Right renal cortex interstitium (tissue), 3 donors: ENCODE measurements around the gene MDC1. TPM values are rescaled to one million over a fixed set of nuclear protein-coding genes. Genes with fewer than 3 reads are reported as not detected.
"Not testable (repeated sequence)": the region's sequence is repeated elsewhere in the genome, so short reads cannot be mapped to it uniquely, and the experiment has no call there.

Experiments
- DNase-seq, 3 donors: peaks; one replicate each; pipeline ENCODE4 v3.0.0-alpha.2; 2013; ENCODE audit warnings: low read depth in 3 of 3, low spot score in 2 of 3
- polyA plus RNA-seq, 3 donors: library from polyadenylated mRNA; unstranded; fragments of 120-200 nt; gene quantifications; one replicate each; pipeline ENCODE4 v1.2.1, GENCODE V29; 2013; ENCODE audit not compliant: insufficient read length in 3 of 3

MDC1 gene, protein sequence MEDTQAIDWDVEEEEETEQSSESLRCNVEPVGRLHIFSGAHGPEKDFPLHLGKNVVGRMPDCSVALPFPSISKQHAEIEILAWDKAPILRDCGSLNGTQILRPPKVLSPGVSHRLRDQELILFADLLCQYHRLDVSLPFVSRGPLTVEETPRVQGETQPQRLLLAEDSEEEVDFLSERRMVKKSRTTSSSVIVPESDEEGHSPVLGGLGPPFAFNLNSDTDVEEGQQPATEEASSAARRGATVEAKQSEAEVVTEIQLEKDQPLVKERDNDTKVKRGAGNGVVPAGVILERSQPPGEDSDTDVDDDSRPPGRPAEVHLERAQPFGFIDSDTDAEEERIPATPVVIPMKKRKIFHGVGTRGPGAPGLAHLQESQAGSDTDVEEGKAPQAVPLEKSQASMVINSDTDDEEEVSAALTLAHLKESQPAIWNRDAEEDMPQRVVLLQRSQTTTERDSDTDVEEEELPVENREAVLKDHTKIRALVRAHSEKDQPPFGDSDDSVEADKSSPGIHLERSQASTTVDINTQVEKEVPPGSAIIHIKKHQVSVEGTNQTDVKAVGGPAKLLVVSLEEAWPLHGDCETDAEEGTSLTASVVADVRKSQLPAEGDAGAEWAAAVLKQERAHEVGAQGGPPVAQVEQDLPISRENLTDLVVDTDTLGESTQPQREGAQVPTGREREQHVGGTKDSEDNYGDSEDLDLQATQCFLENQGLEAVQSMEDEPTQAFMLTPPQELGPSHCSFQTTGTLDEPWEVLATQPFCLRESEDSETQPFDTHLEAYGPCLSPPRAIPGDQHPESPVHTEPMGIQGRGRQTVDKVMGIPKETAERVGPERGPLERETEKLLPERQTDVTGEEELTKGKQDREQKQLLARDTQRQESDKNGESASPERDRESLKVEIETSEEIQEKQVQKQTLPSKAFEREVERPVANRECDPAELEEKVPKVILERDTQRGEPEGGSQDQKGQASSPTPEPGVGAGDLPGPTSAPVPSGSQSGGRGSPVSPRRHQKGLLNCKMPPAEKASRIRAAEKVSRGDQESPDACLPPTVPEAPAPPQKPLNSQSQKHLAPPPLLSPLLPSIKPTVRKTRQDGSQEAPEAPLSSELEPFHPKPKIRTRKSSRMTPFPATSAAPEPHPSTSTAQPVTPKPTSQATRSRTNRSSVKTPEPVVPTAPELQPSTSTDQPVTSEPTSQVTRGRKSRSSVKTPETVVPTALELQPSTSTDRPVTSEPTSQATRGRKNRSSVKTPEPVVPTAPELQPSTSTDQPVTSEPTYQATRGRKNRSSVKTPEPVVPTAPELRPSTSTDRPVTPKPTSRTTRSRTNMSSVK (N-terminal part only)
- 10 to 100 TPM; 33.5 to 43.4 (median 35.6) TPM for polyA plus RNA-seq

DNA sequence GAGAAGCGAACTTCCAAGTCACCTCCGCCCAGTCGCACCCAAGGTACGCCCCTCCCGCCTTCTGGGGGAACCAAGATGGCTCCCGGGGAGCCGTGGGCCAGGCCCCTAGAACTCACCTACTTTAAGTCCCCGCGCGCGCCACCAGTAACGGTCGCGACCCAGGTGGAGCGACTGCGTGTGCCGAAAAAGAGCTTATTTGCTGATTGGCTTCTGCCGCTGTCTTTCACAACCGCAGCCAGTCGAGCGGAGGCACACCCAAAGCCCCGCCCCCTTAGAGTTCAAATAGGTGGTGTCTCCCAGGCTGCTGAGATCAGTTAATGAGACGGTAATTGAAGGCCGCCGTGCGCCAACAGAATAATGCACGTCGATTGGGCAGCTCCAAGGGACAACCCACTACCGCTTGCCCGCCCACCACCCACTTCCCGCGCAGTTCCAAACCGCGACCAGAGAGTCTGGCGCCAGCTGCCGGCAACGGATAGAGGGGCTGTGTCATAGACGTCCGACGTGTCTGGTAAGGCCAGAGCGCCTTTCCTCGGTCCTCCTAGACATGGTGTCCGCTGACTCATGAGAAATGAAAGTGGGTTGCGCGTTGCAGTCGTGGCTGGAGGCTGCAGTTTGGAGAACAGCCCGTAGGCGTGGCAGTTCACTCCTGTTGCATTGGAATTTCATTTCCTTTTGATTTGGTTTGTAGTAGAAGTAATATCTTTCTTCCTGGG lies at the start of gene MDC1:
TSS of gene MDC1 (minus strand) at position 153 of the 716 bp plus-strand sequence. CDS start 2,106 bp downstream, outside the sequence.
- peak; percentile 96 to 99 (median 98) for DNase-seq

DNA sequence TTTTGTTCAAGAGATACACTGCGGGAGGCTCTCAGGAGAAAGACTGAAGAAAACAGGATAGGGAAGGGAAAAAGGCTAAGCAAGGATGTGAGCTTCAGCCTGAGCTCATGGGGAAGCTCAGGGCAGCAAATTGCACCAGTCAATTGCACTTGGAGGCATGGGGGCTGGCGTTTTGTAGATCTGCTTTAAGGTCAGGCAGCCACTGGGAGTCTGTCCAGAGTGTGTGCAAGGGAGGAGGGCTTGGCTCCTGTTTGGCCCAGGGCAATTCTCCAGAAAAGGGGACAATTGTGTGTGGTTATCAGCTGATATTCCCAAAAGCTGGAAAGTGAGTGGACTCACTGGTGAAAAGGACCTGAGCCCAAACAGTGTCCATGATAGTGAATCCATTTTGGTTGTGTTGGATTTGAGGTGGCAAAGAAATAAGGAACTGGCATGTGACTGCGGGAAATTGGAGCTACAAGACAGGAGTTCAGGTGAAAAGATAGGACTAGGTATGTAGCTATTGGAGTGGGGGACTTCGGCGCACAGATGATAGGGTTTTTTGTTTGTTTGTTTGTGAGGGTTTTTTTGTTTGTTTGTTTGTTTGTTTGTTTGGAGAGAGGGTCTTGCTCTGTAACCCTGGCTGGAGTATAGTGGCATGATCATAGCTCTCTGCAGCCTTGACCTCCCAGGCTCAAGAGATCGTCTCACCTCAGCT lies 49.5 kb upstream of the MDC1 start:
- DNase-seq, result no peak

DNA sequence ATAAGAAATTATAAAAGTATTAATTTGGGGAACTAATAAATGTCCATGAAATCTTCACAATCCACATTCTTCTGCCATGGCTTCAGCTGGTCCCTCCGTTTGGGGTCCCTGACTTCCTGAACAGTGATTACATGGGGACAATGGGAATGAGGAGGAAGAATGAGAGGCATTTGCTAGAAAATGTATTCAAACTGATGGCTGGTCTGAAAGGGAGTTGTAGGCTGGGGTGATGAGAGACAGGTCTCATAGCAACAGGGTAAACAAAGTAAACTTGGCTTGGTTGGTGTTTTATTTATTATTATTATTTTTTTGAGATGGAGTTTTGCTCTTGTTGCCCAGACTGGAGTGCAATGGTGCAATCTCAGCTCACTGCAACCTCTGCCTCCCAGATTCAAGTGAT lies 48.4 kb upstream of the MDC1 start:
- not testable (repeated sequence) for DNase-seq

DNA sequence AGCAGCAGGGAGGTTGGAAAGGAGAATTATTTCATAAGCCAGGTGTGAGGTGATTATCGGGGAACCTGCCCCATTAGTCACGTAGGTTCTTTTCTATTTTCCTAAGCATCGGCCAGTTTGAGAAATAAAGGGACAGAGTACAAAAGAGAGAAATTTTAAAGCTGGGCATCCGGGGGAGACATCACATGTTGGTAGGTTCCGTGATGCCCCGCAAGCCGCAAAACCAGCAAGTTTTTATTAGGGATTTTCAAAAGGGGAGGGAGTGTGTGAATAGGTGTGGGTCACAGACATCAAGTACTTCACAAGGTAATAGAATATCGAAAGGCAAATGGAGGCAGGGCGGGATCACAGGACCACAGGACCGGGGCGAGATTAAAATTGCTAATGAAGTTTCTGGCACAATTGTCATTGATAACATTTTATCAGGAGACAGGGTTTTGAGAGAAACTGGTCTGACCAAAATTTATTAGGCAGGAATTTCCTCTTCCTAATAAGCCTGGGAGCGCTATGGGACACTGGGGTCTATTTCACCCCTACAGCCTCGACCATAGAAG lies 47.5 kb upstream of the MDC1 start:
- not testable (repeated sequence) for DNase-seq

DNA sequence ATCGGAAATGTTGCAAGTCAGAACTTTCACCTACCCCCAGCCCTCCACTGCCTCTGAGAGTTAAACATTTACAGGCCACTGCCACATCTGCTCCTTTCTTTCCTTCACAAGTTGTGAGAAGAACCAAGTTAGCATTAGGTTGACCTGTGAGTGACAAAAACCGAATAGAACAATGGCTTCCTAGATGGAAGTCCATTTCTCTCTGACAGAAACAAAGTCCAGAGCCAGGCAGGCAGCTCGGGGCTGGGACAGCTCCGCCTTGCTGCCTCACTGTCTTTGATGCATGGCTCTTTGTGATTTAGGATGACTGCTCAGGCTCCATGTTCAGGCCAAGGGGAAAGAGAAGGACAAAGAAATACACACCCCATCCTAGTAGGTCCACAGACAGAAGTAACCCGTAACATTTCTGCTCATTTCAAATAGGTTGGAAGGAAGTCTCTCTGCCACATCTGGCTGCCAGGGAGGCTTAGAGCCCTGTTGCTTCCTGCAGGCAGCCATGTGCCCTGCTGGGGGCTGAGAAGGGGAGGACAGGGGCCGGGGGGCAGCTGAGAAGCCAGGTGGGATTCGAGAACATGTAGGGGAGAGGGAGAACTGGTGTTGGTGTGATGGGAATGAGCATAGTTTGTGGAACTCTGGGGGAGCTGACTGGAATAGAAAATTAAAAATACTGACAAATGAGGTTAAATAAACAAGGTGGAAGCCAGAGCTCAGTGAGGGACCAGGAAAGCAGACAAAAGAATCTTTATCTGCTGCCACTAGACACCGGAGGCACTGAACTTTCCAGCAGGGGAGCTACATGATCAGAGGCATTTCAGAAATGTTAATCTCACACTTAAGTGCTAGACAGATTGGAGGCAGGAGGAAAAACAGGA lies 46.8 kb upstream of the MDC1 start:
- no peak for DNase-seq

DNA sequence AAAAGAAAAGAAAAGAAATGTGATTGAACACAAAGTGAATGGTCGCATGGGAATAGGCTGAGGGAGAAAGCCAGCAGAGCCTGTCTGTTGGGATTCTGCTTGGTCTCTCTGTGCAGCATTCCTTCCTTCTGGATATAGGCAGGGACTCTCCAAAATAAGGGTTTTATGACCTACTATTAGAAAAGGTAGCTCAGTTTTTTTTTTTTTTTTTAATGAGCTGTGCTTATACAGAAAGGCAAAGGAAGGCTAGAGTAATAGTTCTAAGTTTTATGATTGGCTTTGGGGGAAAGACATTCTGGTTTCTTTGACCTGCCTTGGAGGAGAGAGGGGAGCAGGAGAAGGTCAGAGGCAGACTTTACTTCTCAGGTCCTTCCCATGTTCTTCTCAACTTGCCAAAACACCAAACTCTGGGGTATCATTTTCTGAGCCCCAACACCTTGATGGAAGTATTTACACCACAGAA lies 46.1 kb upstream of the MDC1 start:
- no peak for DNase-seq

DNA sequence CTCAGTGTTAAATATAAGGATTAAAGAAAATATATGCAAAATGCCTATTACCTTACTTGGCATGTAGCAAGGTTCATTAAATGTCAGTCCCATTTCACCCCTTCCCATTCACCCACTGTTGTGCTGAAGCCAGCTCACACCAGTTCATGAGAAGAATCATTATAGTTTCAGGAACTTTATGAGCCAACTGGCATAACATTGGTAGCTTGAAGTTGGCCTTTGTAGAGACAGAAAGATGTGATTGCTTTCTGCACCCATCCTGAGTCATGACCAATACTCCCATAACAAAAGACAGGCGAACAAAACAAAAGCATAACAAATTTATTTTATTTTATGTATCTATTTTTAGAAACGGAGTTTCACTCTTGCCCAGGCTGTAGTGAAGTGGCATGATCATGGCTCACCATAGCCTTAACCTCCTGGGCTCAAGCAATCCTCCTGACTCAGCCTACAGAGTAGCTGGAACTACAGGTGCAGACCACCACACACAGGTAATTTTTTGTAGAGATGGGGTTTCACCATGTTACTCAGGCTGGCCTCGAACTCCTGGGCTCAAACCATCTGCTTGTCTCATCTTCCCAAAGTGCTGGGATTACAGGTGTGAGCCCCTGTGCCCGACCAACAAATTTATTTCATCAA lies 44.8 kb upstream of the MDC1 start:
- DNase-seq, result no peak

DNA sequence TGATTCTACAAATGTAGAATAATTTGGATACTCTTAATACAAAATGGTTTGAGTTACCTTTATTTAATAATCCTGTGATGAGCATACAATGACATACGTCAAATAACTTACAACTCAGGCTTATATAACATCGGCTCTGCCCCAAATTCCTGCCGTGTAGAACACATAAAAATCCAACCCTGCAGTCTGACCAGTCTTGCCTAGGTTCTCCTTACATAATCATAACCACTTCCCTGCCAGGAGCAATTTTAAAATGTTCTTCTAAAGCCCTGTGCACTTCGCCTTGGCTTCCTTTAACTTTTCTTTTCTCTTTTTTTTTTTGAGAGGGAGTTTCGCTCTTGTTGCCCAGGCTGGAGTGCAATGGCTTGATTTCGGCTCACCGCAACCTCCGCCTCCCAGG lies 43.5 kb upstream of the MDC1 start:
- no peak for DNase-seq

DNA sequence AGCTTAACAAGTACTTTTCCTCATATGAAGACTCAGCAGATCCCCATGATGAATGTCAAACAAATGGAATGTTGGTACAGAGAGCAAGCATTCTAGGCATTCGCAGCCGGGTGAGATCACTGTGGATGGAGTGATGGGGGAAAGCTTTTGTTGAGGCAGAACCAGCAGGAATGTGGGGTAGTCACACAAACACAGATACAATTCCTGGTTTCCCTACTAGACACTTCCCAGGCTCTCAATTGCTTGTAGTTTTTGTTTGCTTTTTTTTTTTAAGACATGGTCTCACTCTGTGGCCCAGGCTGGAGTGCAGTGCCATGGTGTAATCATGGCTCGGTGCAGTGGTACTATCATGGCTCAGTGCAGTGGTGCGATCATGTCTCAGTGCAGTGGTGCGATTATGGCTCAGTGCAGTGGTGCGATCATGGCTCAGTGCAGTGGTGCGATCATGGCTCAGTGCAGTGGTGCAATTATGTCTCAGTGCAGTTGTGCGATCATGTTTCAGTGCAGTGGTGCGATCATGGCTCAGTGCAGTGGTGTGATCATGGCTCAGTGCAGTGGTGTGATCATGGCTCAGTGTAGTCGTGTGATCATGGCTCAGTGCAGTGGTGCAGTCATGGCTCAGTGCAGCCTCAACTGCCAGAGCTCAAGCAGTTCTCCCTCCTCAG lies 42.6 kb upstream of the MDC1 start:
- DNase-seq, result no peak

DNA sequence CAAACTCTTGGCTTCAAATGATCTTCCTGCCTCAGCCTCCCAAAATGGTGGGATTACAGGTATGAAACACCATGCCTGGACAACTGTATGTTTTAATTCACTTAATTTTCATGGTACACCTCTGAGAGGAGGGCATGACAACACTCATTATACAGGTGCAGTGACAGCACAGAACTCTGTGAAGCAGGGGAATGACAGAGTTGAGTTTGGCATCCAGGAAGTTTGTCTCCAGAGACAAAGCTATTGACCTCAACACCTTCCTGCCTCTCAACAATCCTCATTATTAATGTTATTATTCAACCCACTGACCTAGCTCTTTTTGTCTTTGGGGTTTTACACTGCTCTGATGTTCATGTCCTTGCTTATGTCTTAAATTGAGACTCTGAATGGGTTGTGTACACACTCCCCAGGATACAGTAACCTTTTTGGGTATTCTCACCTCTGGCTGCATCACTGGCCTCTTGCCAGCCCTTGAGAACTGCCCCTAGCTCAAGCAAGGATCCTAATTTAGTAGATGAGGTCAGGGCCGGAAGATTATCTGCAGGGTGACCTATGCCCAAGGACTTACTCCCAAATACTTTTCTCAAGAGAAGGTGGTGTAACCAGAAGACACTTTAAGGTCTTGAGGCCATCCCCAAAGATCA lies 40.3 kb upstream of the MDC1 start:
- DNase-seq, result no peak

DNA sequence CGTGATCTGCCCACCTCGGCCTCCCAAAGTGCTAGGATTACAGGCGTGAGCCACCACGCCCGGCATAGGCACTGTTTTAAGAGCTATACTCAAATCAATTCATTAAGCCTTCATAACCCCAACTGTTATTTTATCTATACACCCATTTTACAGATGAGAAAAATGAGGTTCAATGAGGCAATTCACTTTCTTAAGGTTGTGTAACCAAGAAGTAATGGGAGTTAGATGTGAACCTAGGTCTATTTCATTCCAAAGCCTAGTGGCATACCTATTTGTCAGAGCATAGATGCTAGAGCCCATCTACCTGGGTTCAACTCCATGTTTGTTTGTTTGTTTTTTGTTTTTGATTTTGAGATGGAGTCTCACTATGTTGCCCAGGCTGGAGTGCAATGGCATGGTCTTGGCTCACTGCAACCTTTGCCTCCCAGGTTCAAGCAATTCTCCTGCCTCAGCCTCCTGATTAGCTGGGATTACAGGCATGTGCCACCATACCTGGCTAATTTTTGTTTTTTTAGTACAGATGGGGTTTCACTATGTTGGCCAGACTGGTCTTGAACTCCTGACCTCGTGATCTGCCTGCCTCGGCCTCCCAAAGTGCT lies 39.4 kb upstream of the MDC1 start:
- DNase-seq, result not testable (repeated sequence)

DNA sequence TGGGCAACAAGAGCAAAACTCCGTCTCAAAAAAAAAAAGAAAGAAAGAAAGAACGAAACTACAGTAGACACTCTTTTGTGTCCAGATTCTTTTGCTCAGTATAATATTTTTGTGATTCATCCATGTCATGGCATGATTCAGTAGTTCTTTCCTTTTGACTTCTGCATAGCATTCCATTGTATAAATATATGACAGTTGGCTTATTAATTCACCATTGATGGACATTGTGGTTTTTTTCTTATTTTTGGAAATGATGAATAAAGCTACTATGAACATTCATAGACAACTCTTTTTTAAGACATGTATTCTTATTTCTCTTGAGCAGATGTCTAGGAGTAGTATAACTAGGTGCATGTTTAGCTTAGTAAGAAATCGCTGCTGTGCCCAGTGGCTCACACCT lies 37.5 kb upstream of the MDC1 start:
- DNase-seq, result no peak

DNA sequence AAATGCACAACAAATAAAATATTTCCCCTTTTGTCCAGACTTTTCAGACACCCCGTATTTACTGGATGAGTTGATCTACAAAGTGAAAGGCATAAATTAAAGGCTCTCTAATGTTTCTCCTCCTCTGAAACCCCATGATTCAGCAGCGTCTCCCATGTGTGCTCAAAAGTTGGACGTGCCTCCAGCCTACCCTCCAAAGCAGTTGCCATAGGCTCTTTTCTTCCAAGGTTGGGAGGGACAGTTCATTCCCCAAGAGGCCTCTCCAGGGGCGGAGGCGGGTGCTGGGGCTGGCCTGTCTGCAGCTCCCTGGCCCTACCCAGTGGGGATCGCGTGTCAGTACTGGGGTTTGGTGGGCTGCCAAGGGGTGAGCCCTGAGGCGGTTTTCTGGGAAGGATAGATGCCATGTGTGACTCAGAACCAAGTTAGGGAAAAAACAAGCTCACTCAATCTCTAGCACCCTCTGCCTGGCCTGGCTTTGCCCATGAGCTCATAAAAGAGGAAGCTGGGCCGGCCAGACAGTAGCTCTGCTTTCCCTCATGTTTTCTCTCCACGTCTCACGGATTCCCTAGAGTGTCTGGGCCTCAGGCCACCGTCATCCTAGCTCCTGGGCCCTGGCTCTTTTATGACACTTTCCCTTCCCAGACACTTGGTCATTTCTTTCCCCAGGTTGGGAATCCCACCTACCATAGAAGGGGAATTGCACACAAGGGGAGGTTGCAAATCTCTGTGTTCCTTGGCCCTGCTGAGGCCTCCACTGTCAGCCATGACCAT lies 35.3 kb upstream of the MDC1 start:
- DNase-seq, result no peak

DNA sequence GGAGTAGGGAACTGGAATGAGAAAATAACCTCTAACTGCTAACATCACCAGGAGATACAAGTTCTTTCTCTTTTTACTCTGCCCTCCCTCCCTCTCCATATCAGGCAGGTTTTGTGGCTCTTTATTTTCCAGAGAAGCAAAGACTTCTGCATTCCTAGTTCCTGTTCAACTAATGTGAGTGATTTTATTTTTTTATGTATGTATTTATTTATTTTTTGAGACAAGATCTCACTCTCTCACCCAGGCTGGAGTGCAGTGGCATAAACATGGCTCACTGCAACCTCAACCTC lies 33.2 kb upstream of the MDC1 start:
- DNase-seq, result no peak

DNA sequence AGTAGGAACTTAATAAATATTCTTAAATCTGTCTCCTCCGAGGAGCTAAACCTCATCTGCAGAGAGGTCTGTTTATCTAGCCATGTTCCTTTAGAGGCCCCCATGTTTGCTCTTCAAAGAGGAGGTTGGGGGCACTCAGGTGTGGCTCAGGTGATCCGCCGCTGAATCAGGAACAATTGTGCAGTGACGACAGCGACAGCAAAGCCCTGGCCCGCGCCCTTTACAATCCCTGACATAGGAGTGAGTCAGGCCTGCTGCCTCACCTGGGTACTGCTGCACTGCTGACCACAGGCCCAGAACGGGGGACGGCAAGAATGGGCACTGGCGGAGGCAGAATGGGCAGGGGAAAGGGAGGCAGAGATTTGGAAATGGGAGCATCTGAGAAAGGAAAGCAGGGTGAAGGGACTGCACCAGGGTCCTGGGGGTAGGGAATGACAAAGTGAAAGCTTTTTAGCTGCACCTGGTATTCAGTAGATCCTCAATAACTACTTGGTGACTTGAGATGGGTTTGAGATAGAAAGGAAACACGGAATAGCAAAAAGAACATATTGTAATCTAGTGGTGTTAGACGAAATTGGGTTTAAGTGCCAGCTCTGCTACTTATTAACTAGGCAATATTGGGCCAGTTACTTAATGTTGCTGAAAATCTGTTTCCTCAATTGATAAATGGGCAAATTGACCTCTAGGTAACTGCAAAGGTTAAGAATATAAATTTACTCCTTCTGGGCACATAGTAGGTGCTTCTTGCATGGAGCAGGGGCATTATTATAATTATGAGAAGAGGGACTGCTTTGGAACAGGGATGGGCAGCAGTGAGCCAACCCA lies 32.7 kb upstream of the MDC1 start:
- no peak for DNase-seq
